ENCODE measurements around the gene CHRNA4.

DNA sequence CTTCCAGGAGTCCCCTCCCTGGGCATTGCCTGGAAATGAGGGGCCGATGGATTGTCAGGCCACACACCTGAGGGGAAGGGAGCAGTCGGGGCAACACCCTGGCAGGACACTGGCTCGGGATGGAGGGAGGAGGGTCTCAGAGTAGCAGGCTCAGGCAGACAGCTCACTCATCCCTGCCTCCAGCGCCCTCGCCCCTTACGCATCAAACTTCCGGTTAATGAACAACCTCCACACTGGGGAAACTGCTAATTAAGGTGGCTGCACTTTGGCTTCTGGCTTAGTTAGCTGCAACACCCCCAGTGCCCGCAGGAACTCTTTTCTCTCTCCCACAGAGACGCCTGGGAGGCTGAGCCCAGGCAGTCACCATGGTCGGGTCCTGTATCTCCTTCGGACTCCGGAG, 13.4 kb upstream of the CHRNA4 start:
- no peak for TF ChIP-seq POLR2AphosphoS5 (IDR thresholded peaks at IDR 0.05; ENCODE audit: low read depth, low read length)
- TF ChIP-seq, protein P1, sequence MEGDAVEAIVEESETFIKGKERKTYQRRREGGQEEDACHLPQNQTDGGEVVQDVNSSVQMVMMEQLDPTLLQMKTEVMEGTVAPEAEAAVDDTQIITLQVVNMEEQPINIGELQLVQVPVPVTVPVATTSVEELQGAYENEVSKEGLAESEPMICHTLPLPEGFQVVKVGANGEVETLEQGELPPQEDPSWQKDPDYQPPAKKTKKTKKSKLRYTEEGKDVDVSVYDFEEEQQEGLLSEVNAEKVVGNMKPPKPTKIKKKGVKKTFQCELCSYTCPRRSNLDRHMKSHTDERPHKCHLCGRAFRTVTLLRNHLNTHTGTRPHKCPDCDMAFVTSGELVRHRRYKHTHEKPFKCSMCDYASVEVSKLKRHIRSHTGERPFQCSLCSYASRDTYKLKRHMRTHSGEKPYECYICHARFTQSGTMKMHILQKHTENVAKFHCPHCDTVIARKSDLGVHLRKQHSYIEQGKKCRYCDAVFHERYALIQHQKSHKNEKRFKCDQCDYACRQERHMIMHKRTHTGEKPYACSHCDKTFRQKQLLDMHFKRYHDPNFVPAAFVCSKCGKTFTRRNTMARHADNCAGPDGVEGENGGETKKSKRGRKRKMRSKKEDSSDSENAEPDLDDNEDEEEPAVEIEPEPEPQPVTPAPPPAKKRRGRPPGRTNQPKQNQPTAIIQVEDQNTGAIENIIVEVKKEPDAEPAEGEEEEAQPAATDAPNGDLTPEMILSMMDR (IDR thresholded peaks at IDR 0.05), result no peak
